Keratinocyte (primary cell): ENCODE measurements around the gene SFXN1.

Experiments used
- EZH2 ChIP-seq: IDR thresholded peaks from one replicate; pipeline ENCODE4 v1.6.1; 2012; ENCODE audit warnings: inconsistent platforms, mild to moderate bottlenecking, low read length, moderate library complexity
- TF ChIP-seq, protein P1 (sequence below), 3 experiments: IDR thresholded peaks in 1 of 3; conservative IDR thresholded peaks in 1 of 3; optimal IDR thresholded peaks in 1 of 3; 2 replicates in 2 of 3; 3 replicates in 1 of 3; pipeline versions ENCODE3 to v1.5.1; 2011; ENCODE audit warnings: low read length in 3 of 3, mild to moderate bottlenecking in 3 of 3, moderate library complexity in 2 of 3, control low read depth in 1 of 3, inconsistent platforms in 1 of 3; ENCODE audit not compliant: insufficient read depth in 2 of 3; ENCODE audit errors: extremely low read depth in 1 of 3

- TF ChIP-seq, protein P1, sequence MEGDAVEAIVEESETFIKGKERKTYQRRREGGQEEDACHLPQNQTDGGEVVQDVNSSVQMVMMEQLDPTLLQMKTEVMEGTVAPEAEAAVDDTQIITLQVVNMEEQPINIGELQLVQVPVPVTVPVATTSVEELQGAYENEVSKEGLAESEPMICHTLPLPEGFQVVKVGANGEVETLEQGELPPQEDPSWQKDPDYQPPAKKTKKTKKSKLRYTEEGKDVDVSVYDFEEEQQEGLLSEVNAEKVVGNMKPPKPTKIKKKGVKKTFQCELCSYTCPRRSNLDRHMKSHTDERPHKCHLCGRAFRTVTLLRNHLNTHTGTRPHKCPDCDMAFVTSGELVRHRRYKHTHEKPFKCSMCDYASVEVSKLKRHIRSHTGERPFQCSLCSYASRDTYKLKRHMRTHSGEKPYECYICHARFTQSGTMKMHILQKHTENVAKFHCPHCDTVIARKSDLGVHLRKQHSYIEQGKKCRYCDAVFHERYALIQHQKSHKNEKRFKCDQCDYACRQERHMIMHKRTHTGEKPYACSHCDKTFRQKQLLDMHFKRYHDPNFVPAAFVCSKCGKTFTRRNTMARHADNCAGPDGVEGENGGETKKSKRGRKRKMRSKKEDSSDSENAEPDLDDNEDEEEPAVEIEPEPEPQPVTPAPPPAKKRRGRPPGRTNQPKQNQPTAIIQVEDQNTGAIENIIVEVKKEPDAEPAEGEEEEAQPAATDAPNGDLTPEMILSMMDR (optimal IDR thresholded peaks at IDR 0.05 in 1 of 3, IDR thresholded peaks at IDR 0.05 in 1 of 3, conservative IDR thresholded peaks at IDR 0.05 in 1 of 3; ENCODE audit: extremely low read depth in 1 of 3, insufficient read depth in 2 of 3, low read length in 3 of 3), result no peak
- TF ChIP-seq EZH2, result no peak
Measured at GRCh38 chr5:175542232-175542965, 64.0 kb downstream of the SFXN1 start.
